ENCODE data around the gene CDCA4.

Gene CDCA4

GRCh38 chr14:104975481-104976197 lies 45.2 kb downstream of the CDCA4 start:
- DNase-seq = peak; percentile 46
- no peak overlapping the region for H3K27ac ChIP-seq
- no peaks in the 10 kb centered on the region for H3K27me3 ChIP-seq (ENCODE audit: insufficient read depth, low read depth, severe bottlenecking)
- peak; percentile 72 for TF ChIP-seq CTCF (IDR thresholded peaks at IDR 0.05; ENCODE audit: low read depth, low read length)
- H3K4me3 ChIP-seq (ENCODE audit: low read depth, low read length) = no peak overlapping the region
- no peaks in the 10 kb centered on the region for H3K9me3 ChIP-seq (ENCODE audit: severe bottlenecking)
- no peaks in the 10 kb centered on the region for H3K36me3 ChIP-seq

- no peak for TF ChIP-seq CTCF (IDR thresholded peaks at IDR 0.05; ENCODE audit: low read depth, low read length)
- no peak overlapping the region for H3K27ac ChIP-seq
- no peak overlapping the region for H3K4me3 ChIP-seq (ENCODE audit: low read depth, low read length)
- no peaks in the 10 kb centered on the region for H3K27me3 ChIP-seq (ENCODE audit: insufficient read depth, low read depth, severe bottlenecking)
- no peak for DNase-seq
- no peaks in the 10 kb centered on the region for H3K9me3 ChIP-seq (ENCODE audit: severe bottlenecking)
- no peaks in the 10 kb centered on the region for H3K36me3 ChIP-seq
These were observed 46.1 kb downstream of the CDCA4 start for GRCh38 chr14:104974665-104975390.

- H3K27me3 ChIP-seq (ENCODE audit: insufficient read depth, low read depth, severe bottlenecking) = no peaks in the 10 kb centered on the region
- no peaks in the 10 kb centered on the region for H3K36me3 ChIP-seq
- DNase-seq = peak; percentile 35
- H3K4me3 ChIP-seq (ENCODE audit: low read depth, low read length) = no peak overlapping the region
- no peak for TF ChIP-seq CTCF (IDR thresholded peaks at IDR 0.05; ENCODE audit: low read depth, low read length)
- H3K27ac ChIP-seq = no peak overlapping the region
- no peaks in the 10 kb centered on the region for H3K9me3 ChIP-seq (ENCODE audit: severe bottlenecking)
These were observed 46.7 kb downstream of the CDCA4 start for GRCh38 chr14:104974146-104974541.

GRCh38 chr14:104973385-104974145 lies 47.3 kb downstream of the CDCA4 start:
- Histone ChIP-seq H3K4me3 (ENCODE audit: low read depth, low read length) (no peak overlapping the region), H3K9me3 (ENCODE audit: severe bottlenecking) (no peaks in the 10 kb centered on the region), H3K36me3 (no peaks in the 10 kb centered on the region), H3K27me3 (ENCODE audit: insufficient read depth, low read depth, severe bottlenecking) (no peaks in the 10 kb centered on the region), H3K27ac (no peak overlapping the region)
- DNase-seq = peak; percentile 10
- no peak for TF ChIP-seq CTCF (IDR thresholded peaks at IDR 0.05; ENCODE audit: low read depth, low read length)

- Histone ChIP-seq H3K27me3 (ENCODE audit: insufficient read depth, low read depth, severe bottlenecking) (no peaks in the 10 kb centered on the region), H3K27ac (no peak overlapping the region), H3K36me3 (no peaks in the 10 kb centered on the region), H3K4me3 (ENCODE audit: low read depth, low read length) (no peak overlapping the region), H3K9me3 (ENCODE audit: severe bottlenecking) (no peaks in the 10 kb centered on the region)
- no peak for TF ChIP-seq CTCF (IDR thresholded peaks at IDR 0.05; ENCODE audit: low read depth, low read length)
- no peak for DNase-seq
These were observed 47.8 kb downstream of the CDCA4 start for GRCh38 chr14:104973135-104973384.

All from WERI-Rb-1 (cell line).